HFF-Myc (cell line): ENCODE results near the gene LRRFIP1.
"Not testable (repeated sequence)": the region's sequence is repeated elsewhere in the genome, so short reads cannot be mapped to it uniquely, and the experiment has no call there.

Experiments used
- DNase-seq: peaks from one replicate; pipeline ENCODE4 v3.0.0-alpha.2; 2011; ENCODE audit warnings: low read depth; ENCODE audit errors: extremely low read depth
- H3K4me3 ChIP-seq: replicated peaks from 2 replicates; pipeline ENCODE4 v1.5.1; 2011; ENCODE audit warnings: low read depth, mild to moderate bottlenecking, control low read depth, low read length
- CTCF ChIP-seq: IDR thresholded peaks from 2 replicates; pipeline ENCODE4 v1.5.1; 2012; ENCODE audit warnings: mild to moderate bottlenecking, low read depth, low read length, control low read depth; ENCODE audit errors: missing control alignments

The LRRFIP1 gene

GRCh38 chr2:237744613-237745249 lies 117.3 kb downstream of the LRRFIP1 start:
- H3K4me3 ChIP-seq = no peak overlapping the region
- DNase-seq = no peak
- peak; percentile 96 for TF ChIP-seq CTCF

- no peak for DNase-seq
- TF ChIP-seq CTCF = no peak
- H3K4me3 ChIP-seq = no peak overlapping the region
These were observed 117.8 kb downstream of the LRRFIP1 start for GRCh38 chr2:237745250-237745613.

GRCh38 chr2:237746302-237747080 lies 119.1 kb downstream of the LRRFIP1 start:
- TF ChIP-seq CTCF = no peak
- DNase-seq = no peak
- H3K4me3 ChIP-seq = no peak overlapping the region

GRCh38 chr2:237747189-237747588 lies 119.8 kb downstream of the LRRFIP1 start:
- DNase-seq = no peak
- TF ChIP-seq CTCF = no peak
- no peak overlapping the region for H3K4me3 ChIP-seq

GRCh38 chr2:237749002-237749401 lies 121.6 kb downstream of the LRRFIP1 start:
- DNase-seq = no peak
- TF ChIP-seq CTCF = no peak
- no peak overlapping the region for H3K4me3 ChIP-seq

- no peak for TF ChIP-seq CTCF
- H3K4me3 ChIP-seq = no peak overlapping the region
- DNase-seq = no peak
These were observed 122.6 kb downstream of the LRRFIP1 start for GRCh38 chr2:237749961-237750360.

- not testable (repeated sequence) for H3K4me3 ChIP-seq, DNase-seq
These were observed 123.1 kb downstream of the LRRFIP1 start for GRCh38 chr2:237750441-237750840.
